HCT116 (cell line): ENCODE results near the gene DPY30. TPM values are rescaled to one million over a fixed set of nuclear protein-coding genes. Genes with fewer than 3 reads are reported as not detected.

ENCODE experiments used
- ATAC-seq: fragments of 200-7000 bp; cut with Tn5 transposase; 2 replicates; pipeline ENCODE4 v1.9.1; 2020; ENCODE audit warnings: mild to moderate bottlenecking, moderate library complexity
- BruUV-seq: library from RNA; stranded (reverse); fragments of 400-500 nt; replicated peaks from 2 replicates; lab custom pipeline; 2021; lab: Mats Ljungman, UMichigan
- CTCF ChIA-PET: fragments of 300-600 bp; sonication (Branson Sonifier 250); formaldehyde crosslinking; loops from one replicate; lab custom pipeline; 2021; ENCODE audit warnings: antibody characterized with exemption; lab: Charles Lee
- POLR2A ChIA-PET: fragments of 300-600, 350-600 bp; sonication (Branson Sonifier 250); formaldehyde crosslinking; loops from one replicate; lab custom pipeline; 2021; ENCODE audit warnings: antibody characterized with exemption; lab: Charles Lee
- RAD21 ChIA-PET, 2 experiments: fragments of 300-600 bp; sonication (Branson Sonifier 250); formaldehyde crosslinking; loops; one replicate each; lab custom pipeline; 2023; ENCODE audit warnings: low total read pairs in 2 of 2; ENCODE audit not compliant: uncharacterized antibody in 2 of 2, unreplicated experiment in 2 of 2, low non-redundant PET in 1 of 2; lab: Charles Lee
- DNase-seq: peaks from one replicate; pipeline ENCODE4 v3.0.0-alpha.2; 2010; ENCODE audit warnings: low read depth, low spot score
- H2AFZ ChIP-seq: fragments of 200-600 bp; shearing (Covaris generic), sonication (generic); 2 replicates; pipeline ENCODE4 v1.6.1; 2017; ENCODE audit warnings: low read depth, mixed run types, mixed read lengths, antibody characterized with exemption, low read length; ENCODE audit not compliant: poor library complexity, severe bottlenecking
- H3K27ac ChIP-seq: 2 replicates; pipeline ENCODE4 v1.5.1; 2012; ENCODE audit warnings: low read depth, low read length
- H3K27me3 ChIP-seq: fragments of 200-600 bp; sonication (generic); 2 replicates; pipeline ENCODE4 v1.6.1; 2016; ENCODE audit warnings: mixed run types, low read length, mixed read lengths; ENCODE audit not compliant: insufficient read depth
- H3K36me3 ChIP-seq, 2 experiments: fragments of 200-500 bp in 1 of 2; fragments of 200-600 bp in 1 of 2; sonication (Bioruptor generic) in 1 of 2; sonication (generic) in 1 of 2; 2 replicates each; pipeline versions ENCODE4 v1.5.1 to v1.6.1; 2014 to 2016; ENCODE audit warnings: low read length in 2 of 2, inconsistent platforms in 1 of 2, mixed read lengths in 1 of 2, mixed run types in 1 of 2; ENCODE audit not compliant: insufficient read depth in 2 of 2, control insufficient read depth in 1 of 2
- H3K4me1 ChIP-seq, 2 experiments: fragments of 200-600 bp in 1 of 2; sonication (generic) in 1 of 2; 2 replicates each; pipeline versions ENCODE4 v1.5.1 to v1.6.1; 2012 to 2017; ENCODE audit warnings: low read length in 2 of 2, inconsistent platforms in 1 of 2, mild to moderate bottlenecking in 1 of 2, mixed read lengths in 1 of 2, mixed run types in 1 of 2, moderate library complexity in 1 of 2; ENCODE audit not compliant: insufficient read depth in 2 of 2, control insufficient read depth in 1 of 2
- H3K4me2 ChIP-seq: fragments of 200-600 bp; sonication (generic); 2 replicates; pipeline ENCODE4 v1.6.1; 2017; ENCODE audit warnings: mixed run types, low read length, mixed read lengths
- H3K4me3 ChIP-seq, 2 experiments: fragments of 200-600 bp in 1 of 2; sonication (generic) in 1 of 2; replicated peaks in 1 of 2; 2 replicates each; pipeline ENCODE4 v1.5.1; 2011 to 2016; ENCODE audit warnings: low read length in 2 of 2, control low read depth in 1 of 2, low read depth in 1 of 2, mild to moderate bottlenecking in 1 of 2, mixed read lengths in 1 of 2, mixed run types in 1 of 2
- H3K79me2 ChIP-seq: fragments of 200-600 bp; sonication (generic); 2 replicates; pipeline ENCODE4 v1.6.1; 2017; ENCODE audit warnings: mild to moderate bottlenecking, mixed run types, low read length, moderate library complexity, mixed read lengths; ENCODE audit not compliant: insufficient read depth
- H3K9ac ChIP-seq: fragments of 200-600 bp; sonication (generic); 2 replicates; pipeline ENCODE4 v1.6.1; 2016; ENCODE audit warnings: low read length, mixed read lengths
- H3K9me2 ChIP-seq: fragments of 200-600 bp; sonication (generic), shearing (Covaris generic); 2 replicates; pipeline ENCODE4 v1.6.1; 2017; ENCODE audit warnings: mixed run types, mild to moderate bottlenecking, moderate library complexity; ENCODE audit not compliant: insufficient read depth
- H3K9me3 ChIP-seq, 2 experiments: fragments of 200-500 bp in 1 of 2; fragments of 200-600 bp in 1 of 2; sonication (Bioruptor generic) in 1 of 2; sonication (generic) in 1 of 2; 2 replicates each; pipeline ENCODE4 v1.6.1; 2014 to 2017; ENCODE audit warnings: low read length in 2 of 2, mixed read lengths in 2 of 2, inconsistent platforms in 1 of 2, low read depth in 1 of 2, mild to moderate bottlenecking in 1 of 2, mixed run types in 1 of 2, moderate library complexity in 1 of 2; ENCODE audit not compliant: control insufficient read depth in 1 of 2, insufficient read depth in 1 of 2
- H4K20me1 ChIP-seq: fragments of 200-600 bp; sonication (generic), shearing (Covaris generic); 2 replicates; pipeline ENCODE4 v1.6.1; 2017; ENCODE audit warnings: mixed run types, mild to moderate bottlenecking, moderate library complexity; ENCODE audit not compliant: insufficient read depth
- ATF3 ChIP-seq: IDR thresholded peaks from 2 replicates; pipeline ENCODE4 v1.6.1; 2012
- CEBPB ChIP-seq: IDR thresholded peaks from 2 replicates; pipeline ENCODE4 v1.6.1; 2012; ENCODE audit warnings: low read depth
- CTCF ChIP-seq, 3 experiments: fragments of 200-600 bp in 1 of 3; sonication (generic) in 1 of 3; IDR thresholded peaks in 2 of 3; conservative IDR thresholded peaks in 1 of 3; 2 replicates each; pipeline ENCODE4 v1.5.1; 2012 to 2017; ENCODE audit warnings: low read depth in 2 of 3, low read length in 2 of 3, antibody characterized with exemption in 1 of 3, borderline replicate concordance in 1 of 3, control low read depth in 1 of 3, mild to moderate bottlenecking in 1 of 3, mixed read lengths in 1 of 3, mixed run types in 1 of 3, moderate library complexity in 1 of 3; ENCODE audit not compliant: insufficient read depth in 1 of 3
- EGR1 ChIP-seq: IDR thresholded peaks from 2 replicates; pipeline ENCODE4 v1.6.1; 2012; ENCODE audit warnings: low read depth
- ELF1 ChIP-seq: IDR thresholded peaks from 2 replicates; pipeline ENCODE4 v1.6.1; 2012; ENCODE audit warnings: low read depth, borderline replicate concordance
- EZH2phosphoT487 ChIP-seq: fragments of 200-600 bp; IDR thresholded peaks from 2 replicates; pipeline ENCODE4 v1.6.1; 2018; ENCODE audit warnings: antibody characterized with exemption, borderline replicate concordance
- MAX ChIP-seq: IDR thresholded peaks from 2 replicates; pipeline ENCODE4 v1.6.1; 2012
- POLR2A ChIP-seq: IDR thresholded peaks from 2 replicates; pipeline ENCODE4 v1.7.0; 2011; ENCODE audit warnings: borderline replicate concordance; ENCODE audit not compliant: insufficient read depth, insufficient read length; ENCODE audit errors: extremely low read depth
- POLR2AphosphoS5 ChIP-seq: IDR thresholded peaks from 2 replicates; pipeline ENCODE4 v1.6.1; 2011; ENCODE audit warnings: mild to moderate bottlenecking, low read depth, low read length, moderate library complexity
- RAD21 ChIP-seq: IDR thresholded peaks from 2 replicates; pipeline ENCODE4 v1.6.1; 2012; ENCODE audit warnings: low read depth, mild to moderate bottlenecking
- REST ChIP-seq: IDR thresholded peaks from 2 replicates; pipeline ENCODE4 v1.6.1; 2012; ENCODE audit warnings: low read depth
- SIN3A ChIP-seq: IDR thresholded peaks from 2 replicates; pipeline ENCODE4 v1.6.1; 2012; ENCODE audit warnings: low read depth
- SP1 ChIP-seq: IDR thresholded peaks from 2 replicates; pipeline ENCODE4 v1.6.1; 2012; ENCODE audit warnings: low read depth
- TCF7L2 ChIP-seq: IDR thresholded peaks from 2 replicates; pipeline ENCODE4 v1.7.0; 2011; ENCODE audit warnings: borderline replicate concordance, inconsistent platforms; ENCODE audit not compliant: insufficient read depth, insufficient read length; ENCODE audit errors: extremely low read depth
- YY1 ChIP-seq: IDR thresholded peaks from 2 replicates; pipeline ENCODE4 v1.6.1; 2011; ENCODE audit warnings: low read length, low read depth, moderate library complexity, mild to moderate bottlenecking; ENCODE audit not compliant: insufficient replicate concordance; ENCODE audit errors: extremely low read depth
- ZBTB33 ChIP-seq: IDR thresholded peaks from 2 replicates; pipeline ENCODE4 v1.6.1; 2011; ENCODE audit warnings: mild to moderate bottlenecking, low read length, moderate library complexity; ENCODE audit not compliant: insufficient replicate concordance; ENCODE audit errors: extremely low read depth
- ZFX ChIP-seq: fragments of 450-650 bp; IDR thresholded peaks from 2 replicates; pipeline ENCODE4 v1.6.1; 2017
- ZNF274 ChIP-seq: fragments of 200-500 bp; sonication (Bioruptor generic); IDR thresholded peaks from 2 replicates; pipeline ENCODE4 v1.6.1; 2014; ENCODE audit warnings: mild to moderate bottlenecking, low read depth, low read length, inconsistent platforms
- intact Hi-C: fragments of 100-400 bp; cut with micrococcal nuclease; formaldehyde crosslinking; loops from 2 replicates; pipeline ENCODE4 v1.10.0; 2022
- total RNA-seq: library from RNA; stranded (reverse); gene quantifications from one replicate; pipeline ENCODE4 v1.2.1, GENCODE V29; 2021; ENCODE audit not compliant: unreplicated experiment

Gene DPY30
- total RNA-seq, 1 experiment from 2014 or later, result 79.5 TPM

- peak overlapping the region; percentile 53 to 70 for H3K4me3 ChIP-seq
- RAD21 ChIA-PET, result no interaction called here
- POLR2A ChIA-PET, result interaction anchor here (1.3 kb wide), 1 partner anchor 28 kb away, joined by 3 read pairs; the partner anchor contains the start of gene DPY30
- peaks cover 15% of the 10 kb centered on the region; the same call in 1 of the 2 replicates for H4K20me1 ChIP-seq
- intact Hi-C loops, result loop anchor here (1.0 to 10.0 kb wide), 2 partner anchors 52 to 153 kb away; partner anchors contain the start of genes SLC30A6 and SPAST
- no peaks in the 10 kb centered on the region for H3K9me3 ChIP-seq
- ATAC-seq (no peak; the same call in 1 of the 2 replicates), DNase-seq (no peak)
- CTCF ChIA-PET, result no interaction called here
- H3K4me1 ChIP-seq, result peaks cover 13 to 29% of the 10 kb centered on the region in 2 experiments; a peak in 3 of 4 replicates
- H3K36me3 ChIP-seq, result no peaks in the 10 kb centered on the region
- peak overlapping the region; percentile 98 for H3K4me2 ChIP-seq
- no peak for TF ChIP-seq RAD21
- no peak for TF ChIP-seq ZBTB33
- no peak for TF ChIP-seq SP1
- TF ChIP-seq POLR2AphosphoS5, result no peak
- no peak for TF ChIP-seq REST
- TF ChIP-seq CTCF (IDR thresholded peaks at IDR 0.05 in 2 of 3, conservative IDR thresholded peaks at IDR 0.05 in 1 of 3; ENCODE audit: borderline replicate concordance in 1 of 3, insufficient read depth in 1 of 3, low read depth in 2 of 3, low read length in 2 of 3), result no peak
- no peak for TF ChIP-seq MAX
- TF ChIP-seq CEBPB, result no peak
- no peak for TF ChIP-seq ELF1
- TF ChIP-seq EGR1, result no peak
- no peak for TF ChIP-seq ZNF274
- TF ChIP-seq YY1, result no peak
- no peak for TF ChIP-seq ATF3
- no peak for TF ChIP-seq SIN3A
- no peak for TF ChIP-seq POLR2A
- TF ChIP-seq ZFX, result no peak
- TF ChIP-seq EZH2phosphoT487, result no peak
- TF ChIP-seq TCF7L2, result no peak
- BruUV-seq, result TSS peak; percentile 93
- H3K27ac ChIP-seq, result peak overlapping the region; percentile 97
- no peaks in the 10 kb centered on the region for H3K27me3 ChIP-seq
- H3K9ac ChIP-seq, result peak overlapping the region; percentile 85
- H3K79me2 ChIP-seq, result peaks cover 33% of the 10 kb centered on the region
- no peaks in the 10 kb centered on the region for H3K9me2 ChIP-seq
- peak overlapping the region; percentile 50 for H2AFZ ChIP-seq
Observed at GRCh38 chr2:32011485-32011960, 28.1 kb downstream of the DPY30 start.
